ENCODE data around the gene NPHP1.
"Not testable (repeated sequence)": the region's sequence is repeated elsewhere in the genome, so short reads cannot be mapped to it uniquely, and the experiment has no call there.

Gene NPHP1

GRCh38 chr2:110198016-110198415 is 6.8 kb downstream of the NPHP1 start:
- in situ Hi-C loops (cut with HindIII; ENCODE audit: low sequenced_read_pairs), result no loop called here

- in situ Hi-C loops (cut with HindIII; ENCODE audit: low sequenced_read_pairs), result no loop called here
Measured at GRCh38 chr2:110197452-110197851, 7.4 kb downstream of the NPHP1 start.

- in situ Hi-C loops (cut with HindIII; ENCODE audit: low sequenced_read_pairs), result not testable (repeated sequence)
Measured at GRCh38 chr2:110190169-110190568, 14.6 kb downstream of the NPHP1 start.

GRCh38 chr2:110182449-110182848 is 22.4 kb downstream of the NPHP1 start:
- in situ Hi-C loops (cut with HindIII; ENCODE audit: low sequenced_read_pairs), result no loop called here

DNA sequence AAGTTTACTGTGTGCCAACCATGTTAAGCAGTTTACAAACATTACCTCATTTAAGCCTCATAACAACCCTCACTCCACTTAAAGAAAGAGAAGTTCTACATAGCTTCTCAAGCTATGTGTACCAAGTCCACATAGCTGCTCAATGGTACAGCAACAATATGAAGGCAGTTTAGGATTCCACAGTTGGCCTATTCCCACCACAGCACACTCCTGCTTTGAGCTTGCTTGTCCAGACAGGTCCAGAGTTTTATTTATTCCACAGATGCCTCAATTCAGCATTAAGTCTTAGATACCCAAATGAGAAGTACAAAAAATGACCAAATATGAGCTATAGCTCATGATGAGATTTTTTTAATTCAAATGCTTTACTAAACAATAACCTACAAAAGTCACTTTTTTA is 24.8 kb downstream of the NPHP1 start:
- in situ Hi-C loops (cut with HindIII; ENCODE audit: low sequenced_read_pairs), result no loop called here

DNA sequence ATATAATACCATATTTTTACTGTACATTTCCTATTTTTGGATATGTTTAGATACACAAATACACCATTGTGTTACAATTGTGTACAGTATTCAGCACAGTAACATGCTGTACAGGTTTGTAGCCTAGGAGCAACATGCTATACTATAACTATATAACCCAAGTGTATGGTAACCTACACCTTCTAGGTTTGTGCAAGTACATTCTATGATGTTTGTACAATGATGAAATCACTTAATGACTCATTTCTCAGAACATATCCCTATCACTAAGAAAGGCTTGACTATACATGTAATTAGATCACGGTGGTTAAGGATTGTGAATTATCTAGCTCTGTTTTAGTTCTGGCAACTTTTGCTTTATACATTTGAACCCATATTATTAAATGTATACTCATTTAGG is 31.3 kb downstream of the NPHP1 start:
- in situ Hi-C loops (cut with HindIII; ENCODE audit: low sequenced_read_pairs), result no loop called here

DNA sequence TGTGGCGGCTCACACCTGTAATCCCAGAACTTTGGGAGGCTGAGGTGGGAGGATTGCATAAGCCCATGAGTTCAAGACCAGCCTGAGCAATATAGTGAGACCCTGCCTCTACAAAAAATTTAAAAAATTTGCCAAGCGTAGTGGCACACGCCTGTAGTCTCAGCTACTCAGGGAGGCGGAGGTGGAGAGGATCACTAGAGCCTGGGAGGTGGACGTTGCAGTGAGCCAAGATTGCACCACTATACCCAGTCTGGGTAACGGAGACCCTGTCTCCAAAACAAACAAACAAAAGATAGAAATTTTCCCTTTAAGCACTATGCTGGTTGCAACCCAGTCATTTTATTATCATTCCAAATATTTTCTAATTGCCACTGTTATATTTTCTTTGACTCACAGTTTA is 32.3 kb downstream of the NPHP1 start:
- in situ Hi-C loops (cut with HindIII; ENCODE audit: low sequenced_read_pairs), result no loop called here

DNA sequence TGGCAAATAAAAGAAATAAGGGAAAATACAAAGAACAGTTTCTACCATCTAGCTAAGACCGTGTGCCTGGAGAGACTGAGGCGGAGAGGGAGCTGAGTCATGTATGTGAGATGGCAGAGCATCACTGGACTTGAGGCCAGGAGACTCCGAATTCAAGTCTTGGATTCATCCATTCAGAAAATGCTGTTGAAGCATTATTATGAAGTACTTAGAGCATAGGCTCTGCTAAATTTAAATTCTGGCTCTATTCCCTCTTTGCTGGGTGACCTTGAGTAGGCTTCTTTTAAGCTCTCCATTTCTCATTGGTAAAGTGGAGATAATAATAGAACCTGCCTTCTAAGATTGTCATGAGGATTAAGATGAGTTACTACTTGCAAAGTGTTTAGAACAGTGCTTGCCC is 34.7 kb downstream of the NPHP1 start:
- in situ Hi-C loops (cut with HindIII; ENCODE audit: low sequenced_read_pairs), result no loop called here

- in situ Hi-C loops (cut with HindIII; ENCODE audit: low sequenced_read_pairs), result no loop called here
Measured at GRCh38 chr2:110167326-110168000, 37.4 kb downstream of the NPHP1 start.

- in situ Hi-C loops (cut with HindIII; ENCODE audit: low sequenced_read_pairs), result no loop called here
Measured at GRCh38 chr2:110166266-110166665, 38.5 kb downstream of the NPHP1 start.

DNA sequence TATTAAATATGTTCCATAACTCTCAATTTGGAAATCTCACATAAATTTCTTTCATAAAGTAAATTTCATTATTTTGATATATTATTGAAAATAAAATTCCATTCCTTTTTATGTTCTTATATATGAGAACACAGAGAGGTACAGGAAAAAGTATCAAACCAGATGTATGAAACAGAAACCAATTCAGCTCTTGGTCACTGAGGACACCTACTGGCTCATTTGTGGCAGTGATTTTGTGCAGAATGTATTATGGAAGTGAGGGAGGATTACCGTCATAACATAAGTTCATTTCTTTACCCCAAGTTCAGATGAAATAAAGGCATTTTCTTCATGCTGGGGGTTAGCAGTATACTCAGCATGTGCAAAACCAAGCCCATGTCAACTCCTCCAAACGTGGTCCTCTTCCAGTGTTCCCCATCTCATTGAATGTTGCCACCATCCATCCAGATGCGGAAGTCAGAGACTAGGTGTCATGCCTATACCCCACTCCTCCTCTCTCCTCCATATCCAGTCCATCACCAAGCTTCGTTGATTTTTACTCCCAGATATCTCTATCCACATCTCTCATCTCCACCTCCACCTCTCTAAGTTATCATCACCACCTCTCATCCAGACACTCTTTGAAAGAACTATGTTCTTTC is 47.5 kb downstream of the NPHP1 start:
- in situ Hi-C loops (cut with HindIII; ENCODE audit: low sequenced_read_pairs), result no loop called here

DNA sequence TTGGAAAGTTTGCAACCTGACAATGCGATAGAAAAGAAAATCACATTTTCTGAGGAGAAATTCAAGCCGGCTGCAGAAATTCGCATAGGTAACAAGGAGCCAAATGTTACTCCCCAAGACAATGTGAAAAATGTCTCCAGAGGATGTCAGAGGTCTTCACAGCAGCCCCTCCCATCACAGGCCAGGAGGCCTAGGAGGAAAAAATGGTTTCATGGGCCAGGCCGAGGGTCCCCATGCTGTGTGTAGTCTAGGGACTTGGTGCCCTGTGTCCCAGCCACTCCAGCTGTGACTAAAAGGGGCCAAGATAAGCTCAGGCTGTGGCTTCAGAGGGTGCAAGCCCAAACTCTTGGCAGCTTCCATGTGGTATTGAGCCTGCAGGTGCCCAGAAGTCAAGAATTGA is 50.0 kb downstream of the NPHP1 start:
- in situ Hi-C loops (cut with HindIII; ENCODE audit: low sequenced_read_pairs), result not testable (repeated sequence)

GRCh38 chr2:110154188-110154587 is 50.6 kb downstream of the NPHP1 start:
- in situ Hi-C loops (cut with HindIII; ENCODE audit: low sequenced_read_pairs), result not testable (repeated sequence)

- in situ Hi-C loops (cut with HindIII; ENCODE audit: low sequenced_read_pairs), result no loop called here
Measured at GRCh38 chr2:110153416-110153815, 51.4 kb downstream of the NPHP1 start.

- in situ Hi-C loops (cut with HindIII; ENCODE audit: low sequenced_read_pairs), result no loop called here
Measured at GRCh38 chr2:110152943-110153342, 51.9 kb downstream of the NPHP1 start.

DNA sequence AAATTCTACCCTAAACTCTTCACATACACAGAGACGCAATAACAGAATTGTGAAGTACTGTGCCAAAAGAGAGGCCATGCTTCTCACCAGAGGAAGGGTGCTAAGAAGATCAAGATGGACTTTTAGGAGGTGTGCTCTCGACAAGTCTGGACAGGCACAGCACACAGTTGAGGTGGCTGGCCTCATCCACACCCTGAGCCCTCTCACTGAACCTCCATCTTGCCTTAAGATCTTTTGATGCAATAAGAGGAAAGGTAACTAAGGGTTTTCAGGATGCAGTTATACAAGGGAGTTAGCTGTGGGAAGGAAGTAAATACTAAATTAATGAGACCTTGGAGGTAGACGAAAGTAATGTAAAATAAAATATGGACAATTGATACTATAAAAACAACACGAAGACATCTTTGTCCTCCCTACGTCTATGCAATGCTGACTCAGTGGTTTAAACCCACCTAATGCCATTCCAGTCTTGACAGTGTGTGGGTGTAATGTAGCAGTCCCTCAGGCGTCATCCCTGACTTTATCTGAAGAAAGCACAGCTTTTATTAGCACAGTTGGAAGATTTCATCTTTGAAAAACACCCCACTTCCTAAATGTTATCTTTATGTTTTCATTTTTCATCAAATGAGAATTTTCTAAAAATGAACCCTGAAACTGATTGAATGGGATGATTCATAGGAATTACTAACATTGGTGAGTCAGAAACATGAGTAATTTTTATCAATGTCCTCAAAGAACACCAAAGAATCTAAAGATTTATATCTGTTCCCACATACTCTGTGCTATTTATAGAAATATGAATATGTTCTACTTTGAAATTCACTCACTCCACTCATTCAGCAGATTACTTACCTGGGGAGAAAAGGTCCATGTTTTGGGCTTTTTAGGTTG is 55.2 kb downstream of the NPHP1 start:
- in situ Hi-C loops (cut with HindIII; ENCODE audit: low sequenced_read_pairs), result no loop called here

- in situ Hi-C loops (cut with HindIII; ENCODE audit: low sequenced_read_pairs), result no loop called here
Measured at GRCh38 chr2:110146945-110147332, 57.9 kb downstream of the NPHP1 start.

GRCh38 chr2:110146183-110146944 is 58.4 kb downstream of the NPHP1 start:
- in situ Hi-C loops (cut with HindIII; ENCODE audit: low sequenced_read_pairs), result no loop called here

DNA sequence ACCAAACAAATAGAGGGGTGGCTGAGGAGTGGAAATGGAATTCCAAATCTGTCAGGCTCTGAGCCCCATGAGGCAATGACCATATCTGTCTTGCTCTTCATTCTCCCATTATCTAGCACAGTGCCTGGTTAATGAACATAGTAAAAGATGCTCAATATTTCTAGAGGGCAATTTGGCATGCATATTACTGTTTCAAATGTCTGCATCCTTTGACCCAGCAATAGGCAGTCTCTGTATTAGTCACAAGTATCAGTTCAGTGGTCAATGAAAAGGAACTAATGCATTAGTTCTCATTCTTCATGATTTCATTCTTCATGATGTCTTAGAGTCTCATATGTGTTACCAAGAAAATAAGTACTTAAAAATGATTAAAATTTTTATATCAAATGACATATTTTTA is 60.8 kb downstream of the NPHP1 start:
- in situ Hi-C loops (cut with HindIII; ENCODE audit: low sequenced_read_pairs), result no loop called here

GRCh38 chr2:110140401-110140800 is 64.4 kb downstream of the NPHP1 start:
- in situ Hi-C loops (cut with HindIII; ENCODE audit: low sequenced_read_pairs), result no loop called here

DNA sequence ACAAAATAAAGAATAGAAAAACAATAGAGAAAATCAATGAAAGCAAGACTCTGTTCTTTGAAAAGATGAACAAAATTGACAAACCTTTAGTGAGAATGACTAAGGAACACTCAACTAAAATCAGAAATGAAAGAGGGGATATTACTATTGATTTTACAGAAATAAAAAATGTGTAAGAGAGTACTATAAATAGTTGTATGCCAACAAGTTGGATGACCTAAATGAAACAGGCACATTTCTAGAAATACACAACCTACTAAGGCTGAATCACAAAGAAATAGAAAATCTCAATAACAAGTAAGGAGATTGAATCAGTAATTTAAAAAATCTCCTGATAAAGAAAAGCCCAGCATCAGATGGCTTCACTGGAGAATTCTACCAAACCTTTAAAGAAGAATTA is 70.8 kb downstream of the NPHP1 start:
- in situ Hi-C loops (cut with HindIII; ENCODE audit: low sequenced_read_pairs), result no loop called here
